GM10248 (cell line): ENCODE data around the gene NPIPB2.

Experiments used
- CTCF ChIA-PET: fragments of 300-600 bp; sonication (Branson Sonifier 250); formaldehyde crosslinking; extraction: SDS; loops from one replicate; lab custom pipeline; 2021; ENCODE audit warnings: antibody characterized with exemption; lab: Yijun Ruan, JAX
- POLR2A ChIA-PET: fragments of 350-650 bp; sonication (Branson Sonifier 250); formaldehyde crosslinking; extraction: SDS; loops from one replicate; lab custom pipeline; 2020; ENCODE audit warnings: antibody characterized with exemption; lab: Yijun Ruan, JAX
- DNase-seq: peaks from one replicate; pipeline ENCODE4 v3.0.0; 2012; ENCODE audit errors: extremely low spot score
- CTCF ChIP-seq: IDR thresholded peaks from 2 replicates; pipeline ENCODE4 v1.5.1; 2012; ENCODE audit warnings: mild to moderate bottlenecking, low read depth; ENCODE audit errors: extremely low read depth, missing control alignments, control extremely low read depth

The NPIPB2 gene

DNA sequence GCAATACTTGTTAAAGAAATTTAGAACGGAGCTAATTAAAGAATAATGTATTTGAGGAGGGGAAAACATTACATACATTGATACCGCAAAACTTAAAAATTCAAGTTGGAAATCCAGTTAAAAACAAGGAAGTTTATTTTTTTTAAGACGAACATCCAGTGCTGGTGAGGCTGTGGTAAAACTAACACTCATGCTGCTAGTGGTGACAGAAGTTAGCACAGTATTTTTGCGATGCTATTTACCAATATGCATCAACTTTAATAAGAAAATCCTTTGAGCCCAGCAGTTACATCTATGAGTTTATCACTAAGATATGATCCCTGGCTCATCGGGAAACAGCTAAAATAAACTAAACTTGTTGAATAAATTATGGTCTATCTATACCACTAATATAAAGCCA, 57.8 kb downstream of the NPIPB2 start:
- ChIA-PET POLR2A (no interaction called here), CTCF (interaction anchor here (1.7 to 1.9 kb wide), 2 partner anchors 14 to 184 kb away, joined by 4 read pairs; no protein-coding TSS in a partner anchor)
- DNase-seq: no peak
- TF ChIP-seq CTCF: no peak

DNA sequence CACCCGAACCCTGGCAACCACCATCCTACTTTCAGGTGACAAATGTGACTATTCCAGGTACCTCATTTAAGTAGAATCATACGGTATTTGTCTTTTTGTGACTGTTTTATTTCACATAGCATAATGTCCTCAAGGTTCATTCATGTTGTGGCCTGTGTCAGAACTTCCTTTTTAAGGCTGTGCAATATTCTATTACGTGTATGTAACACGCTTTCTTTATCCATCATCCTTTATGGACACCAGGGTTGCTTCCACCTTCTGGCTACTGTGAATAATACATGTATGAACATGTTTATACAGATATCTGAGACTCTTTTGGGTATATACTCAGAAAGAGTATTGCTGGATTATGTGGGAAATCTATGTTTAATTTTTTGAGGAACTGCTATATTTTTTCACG, 61.8 kb downstream of the NPIPB2 start:
- CTCF ChIA-PET: interaction anchor here (1.5 kb wide), 1 partner anchor 17 kb away, joined by 3 read pairs; no protein-coding TSS in a partner anchor
- TF ChIP-seq CTCF: no peak
- DNase-seq: no peak
- POLR2A ChIA-PET: no interaction called here

GRCh38 chr16:11877374-11877773, 64.5 kb downstream of the NPIPB2 start:
- CTCF ChIA-PET: interaction anchor here (1.0 to 1.6 kb wide), 2 partner anchors 9 to 37 kb away, joined by 3 to 4 read pairs; no protein-coding TSS in a partner anchor
- DNase-seq: no peak
- POLR2A ChIA-PET: no interaction called here
- TF ChIP-seq CTCF: no peak
